Activated T-helper 1 cell treated with anti-CD3 and anti-CD28 coated beads, Interleukin-12 subunit alpha, Interleukin-12 subunit beta, Interleukin-2, Interleukin-4 antibody, amounts not matched to agents 30 ng/mL and 10 ng/mL and 1 ng/mL, durations not matched to agents 14 hours and 24 hours and 36 hours (primary cell): Measurements from ENCODE around the gene SLIT3. TPM values are rescaled to one million over a fixed set of nuclear protein-coding genes. Genes with fewer than 3 reads are reported as not detected.

Source experiments
- DNase-seq: peaks from one replicate; pipeline ENCODE4 v3.0.0; 2021; ENCODE audit warnings: low spot score
- H3K27ac Mint-ChIP-seq: one replicate; pipeline ENCODE4 v1.8.0; 2021; ENCODE audit warnings: mild to moderate bottlenecking, mixed read lengths
- H3K27me3 Mint-ChIP-seq: one replicate; pipeline ENCODE4 v1.8.0; 2022; ENCODE audit warnings: mild to moderate bottlenecking, moderate library complexity, mixed read lengths; ENCODE audit not compliant: insufficient read depth
- H3K36me3 Mint-ChIP-seq: one replicate; pipeline ENCODE4 v1.8.0; 2021; ENCODE audit warnings: low read depth, mixed read lengths
- H3K4me1 Mint-ChIP-seq: one replicate; pipeline ENCODE4 v1.8.0; 2021; ENCODE audit warnings: low read depth, mixed read lengths
- H3K4me3 Mint-ChIP-seq: one replicate; pipeline ENCODE4 v1.8.0; 2021; ENCODE audit warnings: mild to moderate bottlenecking, moderate library complexity, mixed read lengths
- H3K9me3 Mint-ChIP-seq: one replicate; pipeline ENCODE4 v1.8.0; 2021; ENCODE audit warnings: mixed read lengths
- intact Hi-C: fragments of 100-400 bp; cut with micrococcal nuclease; formaldehyde crosslinking; loops from one replicate; pipeline ENCODE4 v1.15.1; 2024
- total RNA-seq: library from RNA; stranded (reverse); gene quantifications from 2 replicates; pipeline ENCODE4 v1.2.3, GENCODE V29; 2022

SLIT3 gene
- total RNA-seq, 1 donor from 2014 or later, result 0.03 TPM

DNA sequence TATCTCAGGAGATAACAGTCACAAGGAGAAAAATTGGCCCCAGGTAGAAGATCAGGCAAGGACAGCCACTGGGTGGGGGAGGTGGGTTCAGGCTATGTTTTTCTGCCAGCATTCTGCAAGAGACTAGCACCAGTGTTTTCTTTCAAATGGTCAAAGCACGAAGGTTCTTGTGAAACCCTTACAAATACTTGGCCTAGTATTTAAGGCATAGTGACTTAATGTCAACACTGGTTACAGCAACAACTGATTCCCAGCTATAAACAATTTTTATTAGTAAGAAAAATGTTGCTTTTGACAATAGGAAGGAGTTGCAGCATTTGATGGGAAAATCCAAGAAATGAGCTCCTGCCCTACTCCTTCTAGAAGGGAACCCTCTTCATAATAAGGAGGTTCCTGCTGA, 349.6 kb downstream of the SLIT3 start:
- no peak overlapping the region for H3K27ac Mint-ChIP-seq
- no peak for DNase-seq
- peaks cover 8% of the 10 kb centered on the region for H3K4me1 Mint-ChIP-seq
- H3K36me3 Mint-ChIP-seq, result no peaks in the 10 kb centered on the region
- peaks cover under 1% of the 10 kb centered on the region for H3K27me3 Mint-ChIP-seq
- H3K9me3 Mint-ChIP-seq, result no peaks in the 10 kb centered on the region
- intact Hi-C loops, result no loop called here
- no peak overlapping the region for H3K4me3 Mint-ChIP-seq

DNA sequence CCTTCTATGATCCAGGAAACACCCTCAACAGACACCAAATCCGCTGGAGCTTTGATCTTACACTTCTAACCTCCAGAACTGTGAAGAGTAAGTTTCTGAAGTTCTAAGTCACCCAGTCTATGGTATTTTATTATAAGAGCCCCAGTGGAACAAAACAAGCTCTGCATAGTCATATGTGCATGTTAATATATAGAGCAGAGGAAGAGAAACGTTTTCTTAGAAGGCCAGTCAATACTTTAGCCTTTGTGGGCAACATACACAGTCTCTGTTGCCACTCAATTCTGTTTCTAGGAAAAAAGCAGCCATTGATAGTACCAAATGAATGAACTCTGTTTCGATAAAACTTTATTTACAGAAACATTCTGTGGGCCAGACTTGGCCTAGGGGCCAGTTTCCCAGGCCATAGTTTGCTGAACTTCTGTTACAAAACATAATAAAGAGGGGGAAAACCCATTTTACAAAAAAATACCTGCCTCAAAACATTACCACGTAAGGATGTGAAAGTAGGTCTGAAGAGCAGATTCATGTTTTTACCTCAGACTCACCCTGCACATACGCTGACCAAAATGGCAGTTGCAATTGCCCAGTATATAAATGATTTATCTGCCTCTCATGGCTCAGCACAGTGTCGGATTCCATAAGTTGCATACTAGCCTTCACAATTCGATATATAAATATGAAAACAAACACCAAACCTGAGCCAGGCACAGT, 350.5 kb downstream of the SLIT3 start:
- Mint-ChIP-seq H3K4me3 (no peak overlapping the region), H3K36me3 (no peaks in the 10 kb centered on the region), H3K9me3 (no peaks in the 10 kb centered on the region), H3K27ac (no peak overlapping the region), H3K27me3 (no peaks in the 10 kb centered on the region), H3K4me1 (peaks cover 8% of the 10 kb centered on the region)
- DNase-seq, result no peak
- intact Hi-C loops, result no loop called here

DNA sequence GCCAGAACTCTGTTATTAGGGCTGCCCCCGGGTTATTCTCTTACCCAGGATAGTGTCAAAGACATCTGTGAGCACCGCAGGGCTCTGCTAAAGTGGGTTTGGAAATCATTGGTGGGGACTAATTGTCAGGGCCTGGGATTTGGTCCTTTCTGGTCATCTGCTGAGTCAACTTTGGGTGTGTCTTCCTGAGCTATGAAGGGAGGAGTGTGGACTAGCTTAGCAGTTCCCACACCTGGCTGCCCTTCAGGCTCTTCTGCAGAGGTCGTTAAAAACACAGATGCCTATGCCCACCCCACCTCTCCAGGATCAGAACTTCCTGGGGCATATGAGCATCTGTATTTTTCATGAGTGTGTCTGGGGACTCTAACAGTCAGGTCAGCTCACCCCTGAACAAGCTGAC, 352.2 kb downstream of the SLIT3 start:
- Mint-ChIP-seq H3K27ac (no peak overlapping the region), H3K4me3 (no peak overlapping the region), H3K9me3 (no peaks in the 10 kb centered on the region), H3K27me3 (no peaks in the 10 kb centered on the region), H3K36me3 (no peaks in the 10 kb centered on the region), H3K4me1 (peaks cover 8% of the 10 kb centered on the region)
- intact Hi-C loops, result no loop called here
- no peak for DNase-seq

DNA sequence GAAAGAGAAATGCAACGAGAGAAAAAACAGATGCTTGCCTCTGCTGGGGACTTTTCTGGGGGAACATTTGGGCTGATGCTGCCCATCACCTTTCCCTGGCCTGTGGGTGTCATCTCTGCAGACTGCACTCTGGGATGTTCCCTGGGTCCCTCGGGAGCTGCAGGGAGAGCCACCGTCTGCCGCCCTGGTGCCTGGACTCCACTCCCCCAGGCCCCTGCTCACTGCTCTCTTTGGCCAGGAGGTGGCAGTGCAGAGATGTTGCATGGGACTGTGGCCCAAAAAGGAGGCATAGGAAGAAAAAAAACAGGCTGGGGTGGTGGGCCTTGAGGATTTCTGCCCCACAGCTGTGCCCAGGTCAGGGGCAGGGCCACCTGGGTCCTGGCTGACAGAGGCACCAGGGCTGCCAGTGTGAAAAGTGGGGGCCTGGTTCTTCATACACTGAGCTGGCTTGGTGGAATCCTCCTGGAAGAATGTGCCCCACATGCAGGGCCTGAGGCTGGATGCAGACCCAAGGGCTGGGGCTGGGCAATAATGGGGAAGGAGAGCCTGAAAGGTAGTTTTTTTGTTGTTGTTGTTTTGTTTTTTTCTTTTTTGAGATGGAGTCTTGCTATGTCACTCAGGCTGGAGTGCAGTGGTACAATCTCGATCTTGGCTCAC, 353.6 kb downstream of the SLIT3 start:
- no peak overlapping the region for H3K4me3 Mint-ChIP-seq
- no peak for DNase-seq
- no peaks in the 10 kb centered on the region for H3K27me3 Mint-ChIP-seq
- no peak overlapping the region for H3K27ac Mint-ChIP-seq
- no peaks in the 10 kb centered on the region for H3K36me3 Mint-ChIP-seq
- H3K9me3 Mint-ChIP-seq, result no peaks in the 10 kb centered on the region
- intact Hi-C loops, result loop anchor here (1.0 kb wide), 1 partner anchor 241 kb away; no protein-coding TSS in a partner anchor
- H3K4me1 Mint-ChIP-seq, result peaks cover 8% of the 10 kb centered on the region

DNA sequence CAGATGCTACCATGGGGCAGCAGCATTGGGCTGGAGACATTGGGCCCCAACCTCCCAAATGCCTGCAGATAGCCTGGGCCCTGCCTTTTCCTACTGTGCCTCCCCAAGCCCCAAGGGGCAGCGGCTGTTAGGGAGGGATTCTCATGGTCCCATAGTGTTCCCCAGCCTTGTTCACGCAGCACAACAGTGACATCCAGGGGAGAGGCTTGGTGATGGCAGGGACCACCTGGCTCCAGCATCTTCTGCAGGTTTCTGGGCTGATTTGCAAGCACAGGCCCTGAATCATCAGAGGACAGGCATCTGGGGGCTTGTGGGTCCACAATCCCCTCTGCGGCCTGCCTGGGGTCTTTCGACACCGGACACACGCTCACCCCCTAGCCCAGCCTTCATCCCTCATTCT, 354.6 kb downstream of the SLIT3 start:
- Mint-ChIP-seq H3K36me3 (no peaks in the 10 kb centered on the region), H3K4me1 (peaks cover 8% of the 10 kb centered on the region), H3K9me3 (no peaks in the 10 kb centered on the region), H3K27ac (no peak overlapping the region), H3K4me3 (no peak overlapping the region), H3K27me3 (no peaks in the 10 kb centered on the region)
- intact Hi-C loops, result no loop called here
- no peak for DNase-seq

DNA sequence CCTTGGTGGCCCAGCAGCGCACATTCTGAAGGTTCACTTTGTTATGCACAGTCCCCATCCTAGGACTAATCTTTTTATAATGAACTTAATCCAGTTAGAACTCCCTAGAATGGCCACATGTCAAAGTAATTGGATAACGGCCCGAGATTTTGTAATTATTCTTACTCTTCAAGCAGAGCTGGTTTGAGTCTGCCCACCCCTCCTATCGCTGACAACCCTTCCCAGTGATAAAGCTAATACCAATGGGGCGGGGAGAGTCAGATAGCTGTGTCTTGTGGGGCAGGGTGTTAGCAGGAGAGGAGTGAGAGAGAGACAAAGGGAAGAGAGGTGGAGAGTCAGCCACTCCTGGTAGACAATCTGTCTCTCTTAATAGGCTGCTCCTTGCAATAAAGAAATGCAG, 356.9 kb downstream of the SLIT3 start:
- intact Hi-C loops, result loop anchor here (5.0 kb wide), 1 partner anchor 262 kb away; no protein-coding TSS in a partner anchor

DNA sequence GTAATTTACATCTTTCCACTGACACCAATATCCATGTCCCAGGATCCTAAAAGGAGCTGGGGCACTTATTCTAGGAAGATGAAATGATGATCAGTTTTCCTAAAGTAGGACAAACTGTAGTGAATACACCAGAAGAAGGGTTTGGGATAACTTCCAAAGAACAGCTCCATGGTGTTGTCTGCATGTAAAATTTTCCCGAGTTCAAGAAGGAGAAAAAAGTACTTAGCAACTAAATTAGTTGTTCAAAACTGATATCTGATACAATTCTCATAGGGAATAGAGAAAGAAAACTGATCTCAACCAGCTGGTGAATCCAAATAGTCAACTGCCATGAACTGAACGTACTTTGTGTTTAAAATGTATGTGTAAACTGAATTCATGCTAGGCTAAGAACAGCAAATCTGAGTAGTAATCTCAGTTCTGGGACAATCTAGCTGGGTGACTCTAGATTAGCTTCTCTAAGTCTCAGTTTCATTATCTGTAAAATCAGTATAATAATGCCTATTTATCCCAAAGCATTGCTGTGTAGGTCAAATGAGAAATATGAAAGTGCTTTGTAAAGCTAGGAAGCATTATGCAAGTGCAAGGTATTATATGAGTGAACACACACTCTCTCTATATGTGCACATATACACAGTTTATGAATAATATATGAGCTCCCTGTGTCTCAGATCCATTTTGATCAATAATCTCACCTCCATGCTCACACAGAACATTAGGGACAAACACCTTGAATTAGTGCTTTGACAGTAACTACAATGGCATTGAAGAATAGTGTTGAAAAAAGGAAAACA, 357.7 kb downstream of the SLIT3 start:
- H3K36me3 Mint-ChIP-seq, result no peaks in the 10 kb centered on the region
- no peak overlapping the region for H3K4me3 Mint-ChIP-seq
- H3K27ac Mint-ChIP-seq, result no peak overlapping the region
- H3K27me3 Mint-ChIP-seq, result no peaks in the 10 kb centered on the region
- intact Hi-C loops, result loop anchor here (5.0 kb wide), 1 partner anchor 261 kb away; no protein-coding TSS in a partner anchor
- no peak for DNase-seq
- no peaks in the 10 kb centered on the region for H3K9me3 Mint-ChIP-seq
- no peaks in the 10 kb centered on the region for H3K4me1 Mint-ChIP-seq

More for the DNA sequence above, 356.9 kb downstream of the SLIT3 start:
- H3K36me3 Mint-ChIP-seq, result no peaks in the 10 kb centered on the region
- no peaks in the 10 kb centered on the region for H3K27me3 Mint-ChIP-seq
- DNase-seq, result no peak
- H3K9me3 Mint-ChIP-seq, result no peaks in the 10 kb centered on the region
- H3K27ac Mint-ChIP-seq, result no peak overlapping the region
- H3K4me1 Mint-ChIP-seq, result no peaks in the 10 kb centered on the region
- H3K4me3 Mint-ChIP-seq, result no peak overlapping the region

DNA sequence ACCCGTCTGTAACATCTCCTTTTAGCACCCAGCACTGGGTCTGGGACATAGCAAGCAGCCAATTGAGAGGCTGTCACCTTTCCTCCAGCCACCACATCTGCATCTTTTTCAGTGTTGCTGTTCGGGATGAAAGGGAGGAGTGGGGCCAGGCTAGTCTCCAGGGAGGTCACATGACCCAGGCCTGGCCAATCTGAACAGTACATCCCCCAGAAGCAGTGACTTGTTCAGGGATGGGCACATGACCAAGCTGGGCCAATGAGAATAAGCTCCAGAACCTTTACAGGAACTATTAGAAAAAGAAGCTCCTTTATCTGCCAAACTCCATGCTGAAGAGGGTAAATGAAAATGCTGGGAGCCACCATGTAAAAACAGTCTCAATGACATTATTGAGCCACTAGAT, 359.0 kb downstream of the SLIT3 start:
- intact Hi-C loops, result loop anchor here (5.0 kb wide), 1 partner anchor 260 kb away; no protein-coding TSS in a partner anchor
- H3K36me3 Mint-ChIP-seq, result no peaks in the 10 kb centered on the region

DNA sequence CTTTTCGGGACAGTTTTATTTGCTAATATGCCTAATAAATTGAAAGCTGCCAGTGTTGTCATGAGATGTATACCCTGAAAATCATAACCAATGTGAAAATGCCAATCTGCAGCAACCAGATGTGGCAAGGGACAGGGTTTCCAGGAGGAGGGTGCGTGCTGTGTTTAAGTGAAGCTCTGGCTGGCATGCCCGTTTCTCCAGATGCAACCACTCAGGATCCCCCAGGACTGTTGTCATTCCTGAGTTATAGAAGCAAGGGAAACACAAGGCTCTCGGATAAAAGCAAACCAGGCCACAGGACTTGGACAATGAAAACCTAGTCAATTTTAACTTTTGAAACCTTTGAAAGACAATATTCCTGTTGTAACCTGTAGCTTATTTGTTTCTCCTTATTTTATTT, 360.2 kb downstream of the SLIT3 start:
- H3K36me3 Mint-ChIP-seq, result no peaks in the 10 kb centered on the region
- no peak overlapping the region for H3K4me3 Mint-ChIP-seq
- no peaks in the 10 kb centered on the region for H3K4me1 Mint-ChIP-seq
- intact Hi-C loops, result loop anchor here (5.0 kb wide), 1 partner anchor 258 kb away; no protein-coding TSS in a partner anchor
- no peaks in the 10 kb centered on the region for H3K9me3 Mint-ChIP-seq
- H3K27me3 Mint-ChIP-seq, result peaks cover 2% of the 10 kb centered on the region
- no peak for DNase-seq
- H3K27ac Mint-ChIP-seq, result no peak overlapping the region

More for the DNA sequence above, 359.0 kb downstream of the SLIT3 start:
- no peak for DNase-seq
- H3K4me3 Mint-ChIP-seq, result no peak overlapping the region
- H3K27ac Mint-ChIP-seq, result no peak overlapping the region
- H3K27me3 Mint-ChIP-seq, result peaks cover 2% of the 10 kb centered on the region
- H3K9me3 Mint-ChIP-seq, result no peaks in the 10 kb centered on the region
- no peaks in the 10 kb centered on the region for H3K4me1 Mint-ChIP-seq

DNA sequence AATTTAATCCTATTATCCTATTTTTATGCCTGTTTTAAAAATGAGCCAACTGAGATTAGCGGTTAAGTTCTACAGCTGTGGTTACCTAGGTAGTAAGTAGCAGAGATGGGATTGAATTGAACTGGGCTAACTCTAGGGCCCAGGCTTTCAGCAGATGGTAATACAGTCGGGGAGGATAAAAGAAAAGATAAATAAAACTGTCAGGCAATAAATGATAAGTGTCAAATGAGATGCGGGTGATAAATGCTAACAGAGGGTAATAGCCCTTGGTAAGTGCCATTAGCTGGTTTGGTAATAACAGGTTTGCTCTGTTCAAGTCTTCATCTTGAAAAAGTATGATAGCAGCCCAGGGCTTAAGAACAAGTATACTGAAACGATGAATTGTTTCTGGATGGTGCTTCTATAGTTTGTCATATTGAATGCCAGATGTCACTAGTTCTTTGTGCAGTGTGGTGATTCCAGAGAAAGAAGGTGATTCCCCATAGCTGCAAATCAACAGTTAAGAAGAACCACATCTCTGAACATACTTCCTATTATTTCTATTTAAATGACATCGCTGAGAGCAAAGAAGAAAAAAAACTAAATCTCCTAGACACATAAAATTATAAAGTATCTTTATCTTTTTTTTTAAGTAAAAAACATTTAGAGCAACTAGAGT, 360.9 kb downstream of the SLIT3 start:
- Mint-ChIP-seq H3K4me1 (no peaks in the 10 kb centered on the region), H3K4me3 (no peak overlapping the region), H3K27ac (no peak overlapping the region), H3K36me3 (no peaks in the 10 kb centered on the region), H3K9me3 (no peaks in the 10 kb centered on the region), H3K27me3 (peaks cover 2% of the 10 kb centered on the region)
- no peak for DNase-seq
- intact Hi-C loops, result loop anchor here (5.0 kb wide), 1 partner anchor 258 kb away; no protein-coding TSS in a partner anchor

DNA sequence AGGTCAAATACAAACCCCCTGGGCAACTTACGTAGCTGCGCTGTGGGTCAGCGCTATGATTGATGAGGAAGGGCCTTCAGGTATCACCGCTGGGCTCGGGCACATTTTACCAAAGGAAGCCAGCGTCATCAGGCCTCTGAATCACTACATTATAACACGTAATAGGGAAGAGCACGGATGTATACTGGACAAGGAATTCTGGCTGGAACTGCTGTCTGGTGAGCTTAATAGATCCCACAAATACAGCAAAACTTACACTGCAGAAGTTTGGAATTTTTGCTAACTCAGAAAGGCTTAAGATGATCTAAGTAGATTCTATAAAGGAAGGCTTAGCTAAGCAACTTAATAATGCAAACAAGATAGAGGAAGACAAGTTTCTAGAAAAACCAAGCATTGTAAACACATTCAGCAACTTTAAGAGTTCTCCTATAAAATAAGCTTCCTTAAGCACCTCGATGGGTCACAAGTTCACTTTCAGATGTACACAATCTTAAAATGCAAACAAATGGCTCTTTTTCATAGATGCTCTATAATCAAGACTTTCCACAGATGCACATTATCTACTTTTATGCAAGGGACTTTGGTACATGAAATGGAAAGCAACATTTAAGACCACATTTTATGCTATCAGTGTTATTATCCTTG, 361.7 kb downstream of the SLIT3 start:
- Mint-ChIP-seq H3K4me1 (no peaks in the 10 kb centered on the region), H3K36me3 (no peaks in the 10 kb centered on the region), H3K4me3 (no peak overlapping the region), H3K9me3 (no peaks in the 10 kb centered on the region), H3K27ac (no peak overlapping the region), H3K27me3 (peaks cover 2% of the 10 kb centered on the region)
- intact Hi-C loops, result no loop called here
- no peak for DNase-seq

DNA sequence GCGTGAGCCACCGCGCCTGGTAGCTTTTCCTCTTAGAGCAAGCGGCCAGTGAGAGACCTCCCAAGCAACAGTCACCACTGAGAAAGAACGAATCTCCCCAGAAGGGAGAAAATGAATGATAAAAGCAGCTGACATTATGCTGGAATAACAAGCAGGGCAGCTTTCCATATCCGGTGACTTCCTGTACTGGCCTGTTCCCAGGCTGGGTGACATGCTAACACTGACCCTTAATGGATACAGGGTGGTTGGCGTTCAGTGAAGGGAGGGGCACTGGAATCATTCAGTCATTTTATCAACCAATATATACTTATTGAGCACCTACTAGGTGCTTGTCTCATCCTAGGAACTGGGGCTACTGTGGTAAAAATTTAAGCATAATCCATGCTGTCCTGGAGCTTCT, 364.4 kb downstream of the SLIT3 start:
- DNase-seq, result no peak
- Mint-ChIP-seq H3K27me3 (peaks cover 2% of the 10 kb centered on the region), H3K4me1 (no peaks in the 10 kb centered on the region), H3K9me3 (no peaks in the 10 kb centered on the region), H3K36me3 (no peaks in the 10 kb centered on the region), H3K27ac (no peak overlapping the region), H3K4me3 (no peak overlapping the region)
- intact Hi-C loops, result no loop called here
